ENCODE measurements around the gene AKR1E2. TPM values are rescaled to one million over a fixed set of nuclear protein-coding genes. Genes with fewer than 3 reads are reported as not detected.

Gene AKR1E2
- total RNA-seq, 1 experiment from 2014 or later = 11.3 TPM

DNA sequence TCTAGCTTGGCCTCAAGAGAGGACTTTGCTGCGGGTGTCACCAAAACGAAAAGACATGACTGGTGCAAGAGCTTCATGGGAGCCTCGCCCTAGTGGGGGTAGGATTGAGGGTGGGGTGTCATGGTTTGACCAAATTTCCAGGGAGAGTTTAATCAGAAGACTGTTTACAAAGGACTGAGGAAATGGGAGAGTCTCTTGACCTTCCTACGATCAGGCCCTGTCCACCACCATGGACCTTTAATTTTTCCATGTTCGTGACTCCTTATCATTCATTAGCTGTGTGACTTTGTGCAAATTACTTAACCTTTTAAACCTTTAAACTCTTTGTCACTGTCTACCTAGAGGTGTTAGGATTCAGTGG lies 23.0 kb downstream of the AKR1E2 start:
- ChIA-PET POLR2A (ENCODE audit: low non-redundant PET) (no interaction called here), CTCF (interaction anchor here (0.9 to 2.8 kb wide), 9 partner anchors 34 to 781 kb away, joined by 3 to 25 read pairs (median 7); partner anchors contain the start of gene AKR1C3)
- DNase-seq (ENCODE audit: low spot score) = no peak
- Histone ChIP-seq H3K4me1 (ENCODE audit: insufficient read depth, low read length, poor library complexity, severe bottlenecking) (peaks cover 26% of the 10 kb centered on the region), H3K36me3 (ENCODE audit: insufficient read depth, low read length, poor library complexity, severe bottlenecking) (no peaks in the 10 kb centered on the region), H3K4me3 (ENCODE audit: low read depth, low read length, poor library complexity, severe bottlenecking) (no peak overlapping the region), H3K27ac (ENCODE audit: low read depth, low read length, poor library complexity, severe bottlenecking) (peak overlapping the region; percentile 55), H3K27me3 (replicated peaks; ENCODE audit: insufficient read depth, low read depth, low read length, poor library complexity) (no peaks in the 10 kb centered on the region), H3K9me3 (ENCODE audit: low read depth, low read length, poor library complexity, severe bottlenecking) (no peaks in the 10 kb centered on the region)
- TF ChIP-seq EZH2 (IDR thresholded peaks at IDR 0.05; ENCODE audit: borderline replicate concordance, low read depth, low read length, poor library complexity, severe bottlenecking) = no peak
- TF ChIP-seq CTCF (conservative IDR thresholded peaks at IDR 0.05; ENCODE audit: low read depth, low read length) = no peak
- no TSS peak for BruUV-seq (replicated peaks)
- intact Hi-C loops (cut with micrococcal nuclease; ENCODE audit: unreplicated experiment) = loop anchor here (1.0 to 10.0 kb wide), 5 partner anchors 245 to 776 kb away; partner anchors contain the start of gene AKR1C3

GRCh38 chr10:4849555-4850242 lies 23.7 kb downstream of the AKR1E2 start:
- peak; percentile 97 for DNase-seq (ENCODE audit: low spot score)
- Histone ChIP-seq H3K27ac (ENCODE audit: low read depth, low read length, poor library complexity, severe bottlenecking) (peak overlapping the region; percentile 59), H3K9me3 (ENCODE audit: low read depth, low read length, poor library complexity, severe bottlenecking) (no peaks in the 10 kb centered on the region), H3K27me3 (replicated peaks; ENCODE audit: insufficient read depth, low read depth, low read length, poor library complexity) (no peaks in the 10 kb centered on the region), H3K4me3 (ENCODE audit: low read depth, low read length, poor library complexity, severe bottlenecking) (no peak overlapping the region), H3K36me3 (ENCODE audit: insufficient read depth, low read length, poor library complexity, severe bottlenecking) (no peaks in the 10 kb centered on the region), H3K4me1 (ENCODE audit: insufficient read depth, low read length, poor library complexity, severe bottlenecking) (peaks cover 26% of the 10 kb centered on the region)
- intact Hi-C loops (cut with micrococcal nuclease; ENCODE audit: unreplicated experiment) = loop anchor here (1.0 to 10.0 kb wide), 6 partner anchors 193 to 775 kb away; partner anchors contain the start of gene AKR1C3
- TF ChIP-seq CTCF (conservative IDR thresholded peaks at IDR 0.05; ENCODE audit: low read depth, low read length) (peak; percentile 100), EZH2 (IDR thresholded peaks at IDR 0.05; ENCODE audit: borderline replicate concordance, low read depth, low read length, poor library complexity, severe bottlenecking) (no peak)
- POLR2A ChIA-PET (ENCODE audit: low non-redundant PET) = interaction anchor here (0.5 kb wide), 1 partner anchor 596 kb away, joined by 3 read pairs; no protein-coding TSS in a partner anchor
- CTCF ChIA-PET = interaction anchor here (0.5 to 2.8 kb wide), 15 partner anchors 24 to 896 kb away, joined by 3 to 25 read pairs (median 5); partner anchors contain the start of genes AKR1C3 and AKR1E2
- no TSS peak for BruUV-seq (replicated peaks)

DNA sequence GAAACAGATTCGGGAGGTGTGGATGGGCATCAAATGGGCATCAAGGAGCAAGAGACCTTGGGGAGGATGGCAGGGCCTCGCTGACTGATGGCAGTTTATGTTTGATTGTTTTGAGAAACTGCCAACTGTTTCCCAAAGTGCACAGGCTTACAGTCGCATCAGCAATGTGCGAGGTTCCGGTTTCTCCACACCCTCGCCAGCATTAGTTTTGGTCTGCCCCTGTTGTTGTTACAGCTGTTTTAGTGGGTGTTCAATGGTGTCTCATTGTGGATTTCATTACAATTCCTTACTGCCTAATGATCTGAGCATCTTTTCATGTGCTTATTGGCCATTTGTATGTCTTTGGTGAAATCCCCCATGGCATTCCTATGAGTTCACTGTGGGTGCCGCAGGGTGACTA lies 24.4 kb downstream of the AKR1E2 start:
- H3K9me3 ChIP-seq (ENCODE audit: low read depth, low read length, poor library complexity, severe bottlenecking) = no peaks in the 10 kb centered on the region
- no peak for DNase-seq (ENCODE audit: low spot score)
- CTCF ChIA-PET = interaction anchor here (0.8 to 2.8 kb wide), 12 partner anchors 24 to 773 kb away, joined by 3 to 25 read pairs (median 6); partner anchors contain the start of genes AKR1C3 and AKR1E2
- TF ChIP-seq EZH2 (IDR thresholded peaks at IDR 0.05; ENCODE audit: borderline replicate concordance, low read depth, low read length, poor library complexity, severe bottlenecking) (no peak), CTCF (conservative IDR thresholded peaks at IDR 0.05; ENCODE audit: low read depth, low read length) (no peak)
- H3K27ac ChIP-seq (ENCODE audit: low read depth, low read length, poor library complexity, severe bottlenecking) = peak overlapping the region; percentile 59
- no peaks in the 10 kb centered on the region for H3K36me3 ChIP-seq (ENCODE audit: insufficient read depth, low read length, poor library complexity, severe bottlenecking)
- POLR2A ChIA-PET (ENCODE audit: low non-redundant PET) = interaction anchor here (0.5 kb wide), 1 partner anchor 596 kb away, joined by 3 read pairs; no protein-coding TSS in a partner anchor
- no TSS peak for BruUV-seq (replicated peaks)
- H3K4me3 ChIP-seq (ENCODE audit: low read depth, low read length, poor library complexity, severe bottlenecking) = no peak overlapping the region
- intact Hi-C loops (cut with micrococcal nuclease; ENCODE audit: unreplicated experiment) = loop anchor here (5.0 kb wide), 1 partner anchor 192 kb away; no protein-coding TSS in a partner anchor
- peaks cover 26% of the 10 kb centered on the region for H3K4me1 ChIP-seq (ENCODE audit: insufficient read depth, low read length, poor library complexity, severe bottlenecking)
- no peaks in the 10 kb centered on the region for H3K27me3 ChIP-seq (replicated peaks; ENCODE audit: insufficient read depth, low read depth, low read length, poor library complexity)
